Endometrium (tissue), 2 donors: ENCODE results near the gene CITED4.

Experiments used
- FAIRE-seq: peaks from 2 replicates; lab custom pipeline; 2012; peaks lifted over from hg19 to GRCh38; lab: Jason Lieb, UNC
- donor health status: control.
- donor health status: control.

The CITED4 gene

GRCh38 chr1:40834968-40835545 is 27.1 kb downstream of the CITED4 start:
- no peak for FAIRE-seq

- no peak for FAIRE-seq
Measured at GRCh38 chr1:40833979-40834378, 28.2 kb downstream of the CITED4 start.

- FAIRE-seq: no peak
Measured at GRCh38 chr1:40831001-40831732, 31.0 kb downstream of the CITED4 start.

GRCh38 chr1:40830419-40830943 is 31.7 kb downstream of the CITED4 start:
- no peak for FAIRE-seq

- no peak for FAIRE-seq
Measured at GRCh38 chr1:40829631-40830245, 32.4 kb downstream of the CITED4 start.

GRCh38 chr1:40825996-40826395 is 36.2 kb downstream of the CITED4 start:
- no peak for FAIRE-seq

- FAIRE-seq: no peak
Measured at GRCh38 chr1:40825435-40825788, 36.8 kb downstream of the CITED4 start.

- FAIRE-seq: no peak
Measured at GRCh38 chr1:40824591-40825434, 37.4 kb downstream of the CITED4 start.

- FAIRE-seq: no peak
Measured at GRCh38 chr1:40823983-40824382, 38.2 kb downstream of the CITED4 start.

- no peak for FAIRE-seq
Measured at GRCh38 chr1:40823345-40823744, 38.8 kb downstream of the CITED4 start.

- no peak for FAIRE-seq
Measured at GRCh38 chr1:40822890-40823289, 39.3 kb downstream of the CITED4 start.

- FAIRE-seq: no peak
Measured at GRCh38 chr1:40820911-40821693, 41.1 kb downstream of the CITED4 start.

GRCh38 chr1:40820251-40820797 is 41.8 kb downstream of the CITED4 start:
- no peak for FAIRE-seq

GRCh38 chr1:40819101-40819500 is 43.1 kb downstream of the CITED4 start:
- FAIRE-seq: no peak

- no peak for FAIRE-seq
Measured at GRCh38 chr1:40818264-40818961, 43.8 kb downstream of the CITED4 start.

GRCh38 chr1:40817791-40818263 is 44.3 kb downstream of the CITED4 start:
- FAIRE-seq: no peak

GRCh38 chr1:40815420-40815819 is 46.7 kb downstream of the CITED4 start:
- FAIRE-seq: no peak
